ENCODE data around the gene CCDC136. TPM values are rescaled to one million over a fixed set of nuclear protein-coding genes. Genes with fewer than 3 reads are reported as not detected.

CCDC136 gene
- total and polyA plus RNA-seq, 2 experiments from 2014 or later, result 27.1 to 55.7 TPM

- no peaks in the 10 kb centered on the region for H3K36me3 ChIP-seq (ENCODE audit: insufficient read depth)
- no peak overlapping the region for H2AFZ ChIP-seq
- H3K79me2 ChIP-seq (replicated peaks; ENCODE audit: insufficient read depth), result peaks cover 12% of the 10 kb centered on the region
- Mint-ChIP-seq H3K4me1 (peaks cover 32% of the 10 kb centered on the region), H3K4me3 (no peak overlapping the region; the same call in 2 of the 3 replicates), H3K27me3 (ENCODE audit: insufficient read depth, low read depth, poor library complexity) (peaks cover 49% of the 10 kb centered on the region), H3K36me3 (ENCODE audit: low read depth) (peaks cover 11% of the 10 kb centered on the region), H3K27ac (no peak overlapping the region), H3K9me3 (no peaks in the 10 kb centered on the region; the same call in 2 of the 3 replicates)
- H3K9me2 ChIP-seq (ENCODE audit: insufficient read depth), result no peaks in the 10 kb centered on the region
- no peak for DNase-seq (ENCODE audit: low spot score)
- no peak overlapping the region for H3K27ac ChIP-seq (ENCODE audit: low read depth)
- no peak overlapping the region for H3K4me3 ChIP-seq
- peaks cover 46% of the 10 kb centered on the region for H3K27me3 ChIP-seq (ENCODE audit: insufficient read depth)
- no peak overlapping the region for H3K4me2 ChIP-seq
- TF ChIP-seq REST (IDR thresholded peaks at IDR 0.05; ENCODE audit: unreplicated experiment) (no peak), ETS1 (IDR thresholded peaks at IDR 0.05) (no peak), NANOG (IDR thresholded peaks at IDR 0.05; ENCODE audit: borderline replicate concordance) (no peak), JUNB (IDR thresholded peaks at IDR 0.05; ENCODE audit: unreplicated experiment) (no peak), CTCF (conservative IDR thresholded peaks at IDR 0.05; ENCODE audit: low read depth in 2 of 2) (no peak), EZH2 (IDR thresholded peaks at IDR 0.05; ENCODE audit: low read depth, unreplicated experiment) (no peak), STAT1 (IDR thresholded peaks at IDR 0.05; ENCODE audit: unreplicated experiment) (no peak), POLR2AphosphoS5 (IDR thresholded peaks at IDR 0.05; ENCODE audit: low read depth) (no peak), ZNF114 (CRISPR knock-in tag; IDR thresholded peaks at IDR 0.05) (no peak), CREB1 (CRISPR knock-in tag; IDR thresholded peaks at IDR 0.05; ENCODE audit: low read depth) (no peak), ZNF331 (CRISPR knock-in tag; IDR thresholded peaks at IDR 0.05; ENCODE audit: low read depth) (no peak), ZNF462 (CRISPR knock-in tag; IDR thresholded peaks at IDR 0.05) (no peak)
- peaks cover 23% of the 10 kb centered on the region for H3K4me1 ChIP-seq (ENCODE audit: insufficient read depth)
- H4K20me1 ChIP-seq (replicated peaks; ENCODE audit: insufficient read depth), result peaks cover 7% of the 10 kb centered on the region
- ATAC-seq, result no peak
- H3F3A ChIP-seq (replicated peaks; ENCODE audit: low read depth), result peaks cover 16% of the 10 kb centered on the region; the same call in 1 of the 2 replicates
Observed at GRCh38 chr7:128865996-128866877, 74.5 kb downstream of the CCDC136 start.

Measured in GM23338 (cell line).